Tibial artery (tissue), 4 donors: ENCODE measurements around the gene TSPAN14.

ENCODE experiments used
- DNase-seq, 2 donors: peaks; one replicate each; pipeline ENCODE4 v3.0.0-alpha.2; 2019
- H3K27ac ChIP-seq, 2 donors: fragments of 200-600 bp; sonication (generic) in 1 of 2; 1 replicate in 1 of 2; 2 replicates in 1 of 2; pipeline ENCODE4 v1.5.1; 2018 to 2019; ENCODE audit warnings: mild to moderate bottlenecking in 1 of 2
- H3K27me3 ChIP-seq, 2 donors: fragments of 200-600 bp; sonication (generic) in 1 of 2; one replicate each; pipeline versions ENCODE4 v1.5.1 to v1.6.0; 2016 to 2019
- H3K36me3 ChIP-seq, 3 donors: fragments of 200-600 bp; sonication (generic) in 2 of 3; one replicate each; pipeline ENCODE4 v1.5.1; 2016 to 2019; ENCODE audit warnings: mild to moderate bottlenecking in 2 of 3
- H3K4me1 ChIP-seq, 4 donors: fragments of 200-600 bp; sonication (generic) in 2 of 4; 1 replicate in 3 of 4; 2 replicates in 1 of 4; pipeline ENCODE4 v1.5.1; 2016 to 2019
- H3K4me3 ChIP-seq, 2 donors: fragments of 200-600 bp; sonication (generic) in 1 of 2; 1 replicate in 1 of 2; 2 replicates in 1 of 2; pipeline ENCODE4 v1.5.1; 2018 to 2019; ENCODE audit warnings: mild to moderate bottlenecking in 2 of 2
- H3K9me3 ChIP-seq, 3 donors: fragments of 200-600 bp; sonication (generic) in 1 of 3; one replicate each; pipeline ENCODE4 v1.5.1; 2016 to 2019
- CTCF ChIP-seq, 2 experiments: fragments of 200-600 bp in 1 of 2; fragments of 450-650 bp in 1 of 2; IDR thresholded peaks; one replicate each; pipeline ENCODE4 v1.5.1; 2017 to 2019; ENCODE audit warnings: antibody characterized with exemption in 2 of 2, mild to moderate bottlenecking in 1 of 2, moderate library complexity in 1 of 2
- intact Hi-C: fragments of 100-400 bp; cut with DNase I; formaldehyde crosslinking; loops from one replicate; pipeline ENCODE4 v1.15.0; 2023; ENCODE audit warnings: low total_unique reads

Gene TSPAN14

GRCh38 chr10:80461208-80462183 is 7.4 kb downstream of the TSPAN14 start:
- DNase-seq, result peak in 1 of 2 donors; percentile 48
- intact Hi-C loops, result no loop called here
- H3K27ac ChIP-seq, result peak overlapping the region; percentile 62 to 68
- peaks cover 0 to 96% (median 68%) of the 10 kb centered on the region in 4 donors for H3K4me1 ChIP-seq
- no peak for TF ChIP-seq CTCF (IDR thresholded peaks at IDR 0.05)
- H3K27me3 ChIP-seq, result no peaks in the 10 kb centered on the region
- H3K4me3 ChIP-seq, result no peak overlapping the region
- H3K36me3 ChIP-seq, result no peaks in the 10 kb centered on the region
- no peaks in the 10 kb centered on the region for H3K9me3 ChIP-seq

- H3K4me1 ChIP-seq, result peaks cover 0 to 96% (median 68%) of the 10 kb centered on the region in 4 donors
- H3K27me3 ChIP-seq, result no peaks in the 10 kb centered on the region
- intact Hi-C loops, result no loop called here
- no peak for TF ChIP-seq CTCF (IDR thresholded peaks at IDR 0.05)
- H3K4me3 ChIP-seq, result peak overlapping the region in 1 of 2 donors; percentile 4
- H3K9me3 ChIP-seq, result no peaks in the 10 kb centered on the region
- H3K27ac ChIP-seq, result peak overlapping the region; percentile 62 to 68
- H3K36me3 ChIP-seq, result no peaks in the 10 kb centered on the region
- DNase-seq, result peak in 1 of 2 donors; percentile 46
Measured at GRCh38 chr10:80462299-80462980, 8.3 kb downstream of the TSPAN14 start.

GRCh38 chr10:80462981-80463741 is 9.1 kb downstream of the TSPAN14 start:
- intact Hi-C loops, result no loop called here
- no peak for TF ChIP-seq CTCF (IDR thresholded peaks at IDR 0.05)
- H3K36me3 ChIP-seq, result no peaks in the 10 kb centered on the region
- H3K27me3 ChIP-seq, result no peaks in the 10 kb centered on the region
- H3K27ac ChIP-seq, result peak overlapping the region; percentile 62 to 68
- H3K4me1 ChIP-seq, result peaks cover 0 to 96% (median 67%) of the 10 kb centered on the region in 4 donors
- H3K9me3 ChIP-seq, result no peaks in the 10 kb centered on the region
- H3K4me3 ChIP-seq, result peak overlapping the region in 1 of 2 donors; percentile 4
- DNase-seq, result no peak

- intact Hi-C loops, result no loop called here
- no peak for DNase-seq
- peaks cover 0 to 94% (median 63%) of the 10 kb centered on the region in 4 donors for H3K4me1 ChIP-seq
- TF ChIP-seq CTCF (IDR thresholded peaks at IDR 0.05), result no peak
- no peak overlapping the region for H3K4me3 ChIP-seq
- H3K9me3 ChIP-seq, result no peaks in the 10 kb centered on the region
- no peaks in the 10 kb centered on the region for H3K27me3 ChIP-seq
- peak overlapping the region; percentile 24 to 62 for H3K27ac ChIP-seq
- peaks cover 0 to 4% (median 0%) of the 10 kb centered on the region in 3 donors for H3K36me3 ChIP-seq
Measured at GRCh38 chr10:80463868-80464267, 9.8 kb downstream of the TSPAN14 start.
